ENCODE results near the gene MFNG. TPM values are rescaled to one million over a fixed set of nuclear protein-coding genes. Genes with fewer than 3 reads are reported as not detected.
A peak's percentile ranks its signal among the peaks of the same experiment; 100 is the strongest.

The MFNG gene
- total and polyA plus RNA-seq, 4 donors, result 14.3 to 46.7 (median 31.0) TPM

DNA sequence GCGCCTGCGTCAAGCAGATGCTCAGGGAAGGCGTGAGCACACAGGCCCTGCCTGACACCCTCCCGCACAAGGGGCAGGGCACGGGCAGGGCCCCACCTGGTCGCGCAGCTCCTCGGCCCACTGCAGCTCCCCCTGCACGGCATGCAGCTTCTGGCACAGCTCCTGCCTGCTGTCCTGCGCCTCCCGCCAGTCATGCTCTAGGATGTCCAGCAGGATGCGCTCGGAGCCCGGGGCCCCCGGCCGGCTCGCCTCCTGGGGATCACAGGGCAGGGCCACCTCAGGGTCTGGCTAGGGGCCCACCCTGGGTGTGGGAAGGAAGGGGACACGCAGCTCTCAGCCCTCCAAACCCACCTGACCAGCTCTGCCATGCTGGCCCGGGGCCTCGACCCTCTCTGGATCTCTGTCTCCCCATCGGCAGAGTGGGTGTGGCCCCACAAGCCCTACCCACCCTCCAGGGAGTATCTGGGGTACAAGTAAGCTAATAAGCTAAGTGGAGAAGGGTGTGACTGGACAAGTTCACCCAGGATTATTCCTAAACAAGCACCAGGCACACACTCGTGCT is 22.3 kb upstream of the MFNG start:
- Histone ChIP-seq H3K9ac (ENCODE audit: insufficient read depth in 1 of 2, low read length in 2 of 2) (no peak overlapping the region), H3K9me3 (ENCODE audit: control insufficient read depth in 4 of 4, insufficient read depth in 3 of 4, low read length in 3 of 4) (no peaks in the 10 kb centered on the region), H3K27ac (ENCODE audit: low read depth in 1 of 2, low read length in 1 of 2) (peak overlapping the region in 1 of 2 donors; percentile 68), H3K36me3 (ENCODE audit: control insufficient read depth in 4 of 4, insufficient read depth in 4 of 4, low read length in 4 of 4) (peaks cover 0 to 7% (median 0%) of the 10 kb centered on the region in 4 donors), H3K27me3 (ENCODE audit: control insufficient read depth in 3 of 3, insufficient read depth in 3 of 3, low read length in 2 of 3) (no peaks in the 10 kb centered on the region), H3K4me1 (ENCODE audit: control insufficient read depth in 5 of 5, insufficient read depth in 5 of 5, low read length in 5 of 5) (peaks cover 0 to 29% (median 16%) of the 10 kb centered on the region in 5 donors), H3K4me3 (no peak overlapping the region)
- WGBS, 2 donors, result 58 to 73% methylated on average over 22 of the region's 22 CpGs
- ATAC-seq (ENCODE audit: insufficient read depth, low FRiP score) (no peak), DNase-seq (peak in 1 of 3 donors; percentile 42)
- TF ChIP-seq, protein P1, sequence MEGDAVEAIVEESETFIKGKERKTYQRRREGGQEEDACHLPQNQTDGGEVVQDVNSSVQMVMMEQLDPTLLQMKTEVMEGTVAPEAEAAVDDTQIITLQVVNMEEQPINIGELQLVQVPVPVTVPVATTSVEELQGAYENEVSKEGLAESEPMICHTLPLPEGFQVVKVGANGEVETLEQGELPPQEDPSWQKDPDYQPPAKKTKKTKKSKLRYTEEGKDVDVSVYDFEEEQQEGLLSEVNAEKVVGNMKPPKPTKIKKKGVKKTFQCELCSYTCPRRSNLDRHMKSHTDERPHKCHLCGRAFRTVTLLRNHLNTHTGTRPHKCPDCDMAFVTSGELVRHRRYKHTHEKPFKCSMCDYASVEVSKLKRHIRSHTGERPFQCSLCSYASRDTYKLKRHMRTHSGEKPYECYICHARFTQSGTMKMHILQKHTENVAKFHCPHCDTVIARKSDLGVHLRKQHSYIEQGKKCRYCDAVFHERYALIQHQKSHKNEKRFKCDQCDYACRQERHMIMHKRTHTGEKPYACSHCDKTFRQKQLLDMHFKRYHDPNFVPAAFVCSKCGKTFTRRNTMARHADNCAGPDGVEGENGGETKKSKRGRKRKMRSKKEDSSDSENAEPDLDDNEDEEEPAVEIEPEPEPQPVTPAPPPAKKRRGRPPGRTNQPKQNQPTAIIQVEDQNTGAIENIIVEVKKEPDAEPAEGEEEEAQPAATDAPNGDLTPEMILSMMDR (IDR thresholded peaks at IDR 0.05; ENCODE audit: control extremely low read depth, extremely low read depth), result no peak

DNA sequence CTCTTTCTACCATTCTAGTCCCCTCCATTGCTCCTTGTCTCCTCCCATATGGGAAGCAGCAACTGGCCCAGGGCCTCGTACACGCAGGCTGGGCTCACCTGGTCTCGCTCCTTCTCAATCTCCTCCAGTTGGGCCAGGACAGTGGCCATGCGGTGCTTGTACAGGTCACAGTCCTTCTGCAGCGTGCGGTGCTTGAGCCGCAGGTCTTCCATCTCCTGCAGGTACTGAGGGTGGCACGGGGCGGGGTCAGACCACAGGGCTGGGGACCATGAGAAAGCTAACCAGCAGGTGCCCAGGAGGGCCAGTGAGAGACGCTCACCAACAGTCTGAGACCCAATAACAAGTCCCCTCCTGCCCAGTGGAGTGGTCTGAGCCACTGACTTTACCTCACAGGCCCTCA is 21.5 kb upstream of the MFNG start:
- H3K4me1 ChIP-seq (ENCODE audit: control insufficient read depth in 5 of 5, insufficient read depth in 5 of 5, low read length in 5 of 5), result peaks cover 0 to 29% (median 16%) of the 10 kb centered on the region in 5 donors

DNA sequence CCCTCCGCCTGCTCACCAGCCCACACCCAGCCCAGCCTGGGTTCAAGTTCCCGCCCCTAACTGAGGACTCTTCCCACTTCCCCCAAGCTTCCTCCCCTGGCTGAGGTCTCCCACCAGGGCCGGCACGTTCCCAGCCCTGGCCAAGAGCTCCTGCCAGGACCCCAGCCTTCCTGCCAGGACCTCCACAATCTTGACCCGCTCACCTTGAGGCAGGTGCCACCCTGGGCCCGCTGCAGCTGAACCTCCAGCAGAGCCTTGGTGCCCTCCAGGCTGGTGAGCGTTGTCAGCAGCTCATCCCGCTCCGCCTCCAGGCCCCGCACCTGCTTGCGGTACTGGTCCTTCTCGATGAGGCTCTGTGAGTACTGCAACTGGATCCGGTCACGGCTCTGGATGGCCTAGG is 19.8 kb upstream of the MFNG start:
- H3K4me1 ChIP-seq (ENCODE audit: control insufficient read depth in 5 of 5, insufficient read depth in 5 of 5, low read length in 5 of 5), result peaks cover 0 to 36% (median 16%) of the 10 kb centered on the region in 5 donors
- 86 to 88% methylated on average over 14 of the region's 14 CpGs for WGBS, 2 donors

More for the DNA sequence above, 21.5 kb upstream of the MFNG start:
- Histone ChIP-seq H3K9ac (ENCODE audit: insufficient read depth in 1 of 2, low read length in 2 of 2) (no peak overlapping the region), H3K36me3 (ENCODE audit: control insufficient read depth in 4 of 4, insufficient read depth in 4 of 4, low read length in 4 of 4) (peaks cover 0 to 7% (median 0%) of the 10 kb centered on the region in 4 donors), H3K27me3 (ENCODE audit: control insufficient read depth in 3 of 3, insufficient read depth in 3 of 3, low read length in 2 of 3) (no peaks in the 10 kb centered on the region), H3K4me3 (no peak overlapping the region), H3K9me3 (ENCODE audit: control insufficient read depth in 4 of 4, insufficient read depth in 3 of 4, low read length in 3 of 4) (no peaks in the 10 kb centered on the region), H3K27ac (ENCODE audit: low read depth in 1 of 2, low read length in 1 of 2) (no peak overlapping the region)
- TF ChIP-seq, protein P1 (IDR thresholded peaks at IDR 0.05; ENCODE audit: control extremely low read depth, extremely low read depth), result no peak
- DNase-seq (no peak), ATAC-seq (ENCODE audit: insufficient read depth, low FRiP score) (no peak)
- 97% methylated on average over 10 of the region's 10 CpGs for WGBS, 2 donors

More for the DNA sequence above, 19.8 kb upstream of the MFNG start:
- H3K4me3 ChIP-seq, result no peak overlapping the region
- H3K9me3 ChIP-seq (ENCODE audit: control insufficient read depth in 4 of 4, insufficient read depth in 3 of 4, low read length in 3 of 4), result no peaks in the 10 kb centered on the region
- no peaks in the 10 kb centered on the region for H3K27me3 ChIP-seq (ENCODE audit: control insufficient read depth in 3 of 3, insufficient read depth in 3 of 3, low read length in 2 of 3)
- no peak overlapping the region for H3K9ac ChIP-seq (ENCODE audit: insufficient read depth in 1 of 2, low read length in 2 of 2)
- H3K36me3 ChIP-seq (ENCODE audit: control insufficient read depth in 4 of 4, insufficient read depth in 4 of 4, low read length in 4 of 4), result peaks cover 0 to 7% (median 0%) of the 10 kb centered on the region in 4 donors
- ATAC-seq (ENCODE audit: insufficient read depth, low FRiP score), result no peak
- TF ChIP-seq, protein P1 (IDR thresholded peaks at IDR 0.05; ENCODE audit: control extremely low read depth, extremely low read depth), result no peak
- H3K27ac ChIP-seq (ENCODE audit: low read depth in 1 of 2, low read length in 1 of 2), result no peak overlapping the region
- no peak for DNase-seq

Measured in lung (tissue), 12 donors.